Chondrocyte (in vitro differentiated cells): ENCODE results near the gene TBC1D9B. TPM values are rescaled to one million over a fixed set of nuclear protein-coding genes. Genes with fewer than 3 reads are reported as not detected.

Experiments used
- DNase-seq: peaks from one replicate; pipeline ENCODE4 v3.0.0; 2021; ENCODE audit warnings: mixed read lengths, low spot score
- H3K27ac Mint-ChIP-seq: one replicate; pipeline ENCODE4 v1.8.0; 2021; ENCODE audit warnings: mild to moderate bottlenecking, moderate library complexity, mixed read lengths; ENCODE audit not compliant: unreplicated experiment
- H3K27me3 Mint-ChIP-seq: 2 replicates; pipeline ENCODE4 v1.8.0; 2021; ENCODE audit warnings: low read depth, mixed read lengths
- H3K36me3 Mint-ChIP-seq: 2 replicates; pipeline ENCODE4 v1.8.0; 2021; ENCODE audit warnings: low read depth, mixed read lengths
- H3K4me1 Mint-ChIP-seq: 2 replicates; pipeline ENCODE4 v1.8.0; 2021; ENCODE audit warnings: low read depth, mild to moderate bottlenecking, mixed read lengths
- H3K4me3 Mint-ChIP-seq: one replicate; pipeline ENCODE4 v1.8.0; 2021; ENCODE audit warnings: mild to moderate bottlenecking, moderate library complexity, mixed read lengths; ENCODE audit not compliant: unreplicated experiment
- H3K9me3 Mint-ChIP-seq: 2 replicates; pipeline ENCODE4 v1.8.0; 2021; ENCODE audit warnings: low read depth, mixed read lengths
- total RNA-seq: library from RNA; stranded (reverse); gene quantifications from 3 replicates; pipeline ENCODE4 v1.2.1, GENCODE V29; 2021
- TF ChIP-seq, protein P1 (sequence below): fragments of 200-600 bp; sonication (generic); IDR thresholded peaks from 2 replicates; pipeline ENCODE4 v1.5.0; 2021; ENCODE audit warnings: antibody characterized with exemption, mild to moderate bottlenecking, moderate library complexity

TBC1D9B gene
- total RNA-seq, 1 donor from 2014 or later, result 118 TPM

DNA sequence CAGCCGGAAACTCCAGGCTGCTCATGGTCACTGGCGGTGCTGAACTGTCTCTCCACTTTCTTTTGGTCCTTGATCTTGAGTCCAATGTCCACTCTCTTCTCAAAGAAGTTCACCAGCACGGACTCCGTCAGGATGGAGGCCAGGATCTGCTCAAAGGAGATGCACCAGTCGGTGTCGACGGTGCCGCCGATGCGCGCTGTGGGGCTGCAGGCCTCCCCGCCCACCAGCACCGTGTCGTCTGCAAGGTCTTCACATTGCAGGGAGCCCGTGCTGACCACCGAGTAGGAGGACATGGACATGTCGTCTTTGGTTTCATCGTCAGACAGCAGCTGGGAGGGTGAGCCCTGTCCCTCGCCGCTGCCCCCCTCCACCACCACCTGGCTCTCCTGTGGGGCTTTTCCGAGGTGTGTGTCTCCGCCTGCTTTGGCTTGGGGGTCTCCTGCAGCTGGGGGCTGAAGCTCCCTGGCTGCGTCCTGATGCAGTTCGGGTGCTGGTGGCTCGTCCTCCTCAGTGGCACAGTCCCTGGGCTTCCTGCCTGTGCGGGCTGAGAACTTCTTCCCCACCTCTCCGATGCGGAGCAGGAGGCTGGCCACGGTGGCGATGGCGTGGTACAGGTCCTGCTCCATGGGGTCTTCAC lies 44.1 kb downstream of the TBC1D9B start:
- Mint-ChIP-seq H3K9me3 (no peaks in the 10 kb centered on the region), H3K27ac (no peak overlapping the region), H3K4me3 (no peak overlapping the region), H3K4me1 (peaks cover 12% of the 10 kb centered on the region), H3K27me3 (no peaks in the 10 kb centered on the region), H3K36me3 (peaks cover 16% of the 10 kb centered on the region)
- TF ChIP-seq, protein P1, sequence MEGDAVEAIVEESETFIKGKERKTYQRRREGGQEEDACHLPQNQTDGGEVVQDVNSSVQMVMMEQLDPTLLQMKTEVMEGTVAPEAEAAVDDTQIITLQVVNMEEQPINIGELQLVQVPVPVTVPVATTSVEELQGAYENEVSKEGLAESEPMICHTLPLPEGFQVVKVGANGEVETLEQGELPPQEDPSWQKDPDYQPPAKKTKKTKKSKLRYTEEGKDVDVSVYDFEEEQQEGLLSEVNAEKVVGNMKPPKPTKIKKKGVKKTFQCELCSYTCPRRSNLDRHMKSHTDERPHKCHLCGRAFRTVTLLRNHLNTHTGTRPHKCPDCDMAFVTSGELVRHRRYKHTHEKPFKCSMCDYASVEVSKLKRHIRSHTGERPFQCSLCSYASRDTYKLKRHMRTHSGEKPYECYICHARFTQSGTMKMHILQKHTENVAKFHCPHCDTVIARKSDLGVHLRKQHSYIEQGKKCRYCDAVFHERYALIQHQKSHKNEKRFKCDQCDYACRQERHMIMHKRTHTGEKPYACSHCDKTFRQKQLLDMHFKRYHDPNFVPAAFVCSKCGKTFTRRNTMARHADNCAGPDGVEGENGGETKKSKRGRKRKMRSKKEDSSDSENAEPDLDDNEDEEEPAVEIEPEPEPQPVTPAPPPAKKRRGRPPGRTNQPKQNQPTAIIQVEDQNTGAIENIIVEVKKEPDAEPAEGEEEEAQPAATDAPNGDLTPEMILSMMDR, result no peak
- peak; percentile 90 for DNase-seq

GRCh38 chr5:179862891-179863290 lies 44.8 kb downstream of the TBC1D9B start:
- Mint-ChIP-seq H3K4me1 (peaks cover 15% of the 10 kb centered on the region), H3K27me3 (no peaks in the 10 kb centered on the region), H3K27ac (no peak overlapping the region), H3K9me3 (no peaks in the 10 kb centered on the region), H3K4me3 (no peak overlapping the region), H3K36me3 (peaks cover 15% of the 10 kb centered on the region)
- TF ChIP-seq, protein P1, result no peak
- DNase-seq, result peak; percentile 68

GRCh38 chr5:179862296-179862695 lies 45.4 kb downstream of the TBC1D9B start:
- peak; percentile 65 for DNase-seq

GRCh38 chr5:179860301-179860700 lies 47.4 kb downstream of the TBC1D9B start:
- Mint-ChIP-seq H3K4me3 (peak overlapping the region; percentile 98), H3K9me3 (no peaks in the 10 kb centered on the region), H3K36me3 (peaks cover 12% of the 10 kb centered on the region), H3K4me1 (peaks cover 22% of the 10 kb centered on the region), H3K27ac (peak overlapping the region; percentile 67), H3K27me3 (no peaks in the 10 kb centered on the region)
- TF ChIP-seq, protein P1, result no peak
- peak; percentile 49 for DNase-seq

More at GRCh38 chr5:179862296-179862695, 45.4 kb downstream of the TBC1D9B start:
- no peak overlapping the region for H3K4me3 Mint-ChIP-seq
- H3K9me3 Mint-ChIP-seq, result no peaks in the 10 kb centered on the region
- H3K27ac Mint-ChIP-seq, result no peak overlapping the region
- no peaks in the 10 kb centered on the region for H3K27me3 Mint-ChIP-seq
- peaks cover 14% of the 10 kb centered on the region for H3K36me3 Mint-ChIP-seq
- TF ChIP-seq, protein P1, result no peak
- peaks cover 21% of the 10 kb centered on the region for H3K4me1 Mint-ChIP-seq

- Mint-ChIP-seq H3K9me3 (no peaks in the 10 kb centered on the region), H3K4me1 (peaks cover 27% of the 10 kb centered on the region), H3K36me3 (peaks cover 7% of the 10 kb centered on the region), H3K27ac (peak within 1 kb of the TSS; percentile 96), H3K27me3 (no peaks in the 10 kb centered on the region), H3K4me3 (peak within 1 kb of the TSS; percentile 98)
- TF ChIP-seq, protein P1, result peak; percentile 50
- DNase-seq, result peak; percentile 98
Measured at GRCh38 chr5:179858586-179859427, 48.9 kb downstream of the TBC1D9B start, which contains the start of gene MRNIP. Gene MRNIP, minus strand, starts transcription at chr5:179858817. Its CDS starts 21 bp downstream, at chr5:179858796.
